ENCODE results near the gene SMAGP. TPM values are rescaled to one million over a fixed set of nuclear protein-coding genes. Genes with fewer than 3 reads are reported as not detected.

Gene SMAGP
- polyA plus RNA-seq, 6 donors from 2014 or later, result 26.8 to 55.3 (median 41.1) TPM

DNA sequence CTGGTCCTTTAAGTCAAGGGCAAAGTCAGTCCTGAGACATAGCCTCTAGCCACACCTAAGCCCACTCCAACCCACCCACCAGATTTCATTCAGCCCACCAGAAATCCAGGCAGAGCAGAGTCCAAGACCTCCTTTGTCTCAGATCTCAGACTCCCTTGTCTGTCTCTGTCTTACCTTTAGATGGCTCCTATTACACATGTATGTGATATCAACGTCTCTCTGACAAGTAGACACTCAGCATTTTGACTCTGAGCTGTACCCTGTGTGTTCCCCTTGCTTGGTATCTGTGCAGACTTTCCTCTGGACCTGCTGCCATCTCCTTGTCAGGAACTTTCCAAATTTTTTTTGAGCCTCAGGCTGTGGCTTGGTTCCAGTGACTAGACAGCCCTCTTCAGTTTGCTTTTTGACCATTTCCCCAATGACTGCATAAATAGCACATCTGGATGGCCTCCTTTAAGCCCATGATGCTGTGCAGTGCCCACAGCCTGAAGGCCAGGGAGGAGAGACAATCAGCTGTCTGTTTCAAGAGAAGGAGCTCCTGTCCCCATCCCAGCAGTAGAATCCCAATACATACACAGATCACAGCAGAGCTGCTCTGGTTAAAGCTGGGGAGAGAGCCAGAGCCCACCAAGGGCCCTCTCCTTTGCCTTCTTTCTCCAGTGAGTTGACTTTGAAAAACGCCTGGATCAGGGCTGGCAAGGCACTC, 59.4 kb downstream of the SMAGP start:
- Mint-ChIP-seq H3K27ac (peak overlapping the region in 1 of 6 donors; percentile 59), H3K4me1 (peaks cover 8 to 12% (median 9%) of the 10 kb centered on the region in 3 donors), H3K27me3 (peaks cover 0 to 3% (median 0%) of the 10 kb centered on the region in 3 donors), H3K36me3 (no peaks in the 10 kb centered on the region), H3K4me3 (no peak overlapping the region), H3K9me3 (no peaks in the 10 kb centered on the region)
- no peak for ATAC-seq (ENCODE audit: low read depth in 2 of 2)
- no peak for DNase-seq

- DNase-seq (no peak), ATAC-seq (ENCODE audit: low read depth in 2 of 2) (no peak)
- Mint-ChIP-seq H3K27ac (no peak overlapping the region), H3K4me3 (peak overlapping the region in 1 of 8 donors; percentile 41), H3K27me3 (peaks cover 0 to 3% (median 0%) of the 10 kb centered on the region in 3 donors), H3K36me3 (no peaks in the 10 kb centered on the region), H3K9me3 (no peaks in the 10 kb centered on the region), H3K4me1 (peaks cover 6 to 8% (median 6%) of the 10 kb centered on the region in 3 donors)
Observed at GRCh38 chr12:51209259-51209658, 61.0 kb downstream of the SMAGP start.

DNA sequence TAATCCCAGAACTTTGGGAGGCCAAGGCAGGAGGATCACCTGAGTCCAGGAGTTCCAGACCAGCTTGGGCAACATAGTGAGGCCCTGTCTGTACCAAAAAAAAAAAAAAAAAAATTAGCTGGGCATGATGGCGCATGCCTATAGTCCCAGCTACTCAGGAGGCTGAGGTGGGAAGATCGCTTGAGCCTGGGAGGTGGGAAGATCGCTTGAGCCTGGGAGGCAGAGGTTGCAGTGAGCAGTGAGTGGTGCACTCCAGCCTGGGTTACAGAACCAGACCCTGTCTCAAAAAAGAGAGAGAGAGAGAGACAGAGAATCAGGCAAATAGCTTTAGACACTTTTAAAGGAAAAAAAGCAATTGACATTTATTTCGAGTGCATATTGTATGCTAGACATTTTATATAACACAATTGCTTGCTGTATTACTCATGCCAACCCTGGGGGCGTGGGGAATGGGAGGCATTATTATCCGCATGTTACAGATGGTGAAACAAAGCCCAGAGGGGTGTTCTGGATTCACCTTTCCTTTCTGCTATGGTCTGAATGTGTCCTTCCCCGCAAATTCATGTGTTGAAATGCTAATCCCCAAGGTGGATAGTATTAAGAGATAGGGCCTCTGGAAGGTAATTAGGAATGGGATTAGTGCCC, 62.1 kb downstream of the SMAGP start:
- Mint-ChIP-seq H3K36me3 (peaks cover 0 to 6% of the 10 kb centered on the region in 2 donors), H3K27ac (peak overlapping the region in 2 of 6 donors; percentile 69 to 80), H3K4me3 (no peak overlapping the region), H3K9me3 (no peaks in the 10 kb centered on the region), H3K27me3 (peaks cover 0 to 3% (median 0%) of the 10 kb centered on the region in 3 donors), H3K4me1 (peaks cover 3 to 6% (median 5%) of the 10 kb centered on the region in 3 donors)
- no peak for DNase-seq
- ATAC-seq (ENCODE audit: low read depth in 2 of 2), result no peak

- Mint-ChIP-seq H3K4me1 (peaks cover 0 to 5% (median 2%) of the 10 kb centered on the region in 3 donors), H3K27me3 (peaks cover 0 to 3% (median 0%) of the 10 kb centered on the region in 3 donors), H3K27ac (no peak overlapping the region), H3K4me3 (no peak overlapping the region), H3K36me3 (peaks cover 0 to 6% of the 10 kb centered on the region in 2 donors), H3K9me3 (no peaks in the 10 kb centered on the region)
- no peak for ATAC-seq (ENCODE audit: low read depth in 2 of 2)
- no peak for DNase-seq
Observed at GRCh38 chr12:51205350-51205749, 64.9 kb downstream of the SMAGP start.

GRCh38 chr12:51202718-51203117, 67.5 kb downstream of the SMAGP start:
- Mint-ChIP-seq H3K4me3 (no peak overlapping the region), H3K4me1 (no peaks in the 10 kb centered on the region), H3K9me3 (no peaks in the 10 kb centered on the region), H3K27me3 (no peaks in the 10 kb centered on the region), H3K36me3 (peaks cover 0 to 6% of the 10 kb centered on the region in 2 donors), H3K27ac (peak overlapping the region in 1 of 6 donors; percentile 57)
- ATAC-seq (ENCODE audit: low read depth in 2 of 2) (no peak), DNase-seq (no peak)

- Mint-ChIP-seq H3K27me3 (no peaks in the 10 kb centered on the region), H3K4me1 (no peaks in the 10 kb centered on the region), H3K9me3 (no peaks in the 10 kb centered on the region), H3K36me3 (peaks cover 0 to 6% of the 10 kb centered on the region in 2 donors), H3K27ac (peak overlapping the region in 1 of 6 donors; percentile 49), H3K4me3 (no peak overlapping the region)
- DNase-seq, result no peak
- no peak for ATAC-seq (ENCODE audit: low read depth in 2 of 2)
Observed at GRCh38 chr12:51200806-51201205, 69.4 kb downstream of the SMAGP start.

- Mint-ChIP-seq H3K27me3 (no peaks in the 10 kb centered on the region), H3K36me3 (peaks cover 0 to 6% of the 10 kb centered on the region in 2 donors), H3K4me1 (no peaks in the 10 kb centered on the region), H3K4me3 (no peak overlapping the region), H3K9me3 (no peaks in the 10 kb centered on the region), H3K27ac (peak overlapping the region in 1 of 6 donors; percentile 60)
- DNase-seq (no peak), ATAC-seq (ENCODE audit: low read depth in 2 of 2) (no peak)
Observed at GRCh38 chr12:51200156-51200555, 70.1 kb downstream of the SMAGP start.

GRCh38 chr12:51199366-51199945, 70.8 kb downstream of the SMAGP start:
- Mint-ChIP-seq H3K4me3 (no peak overlapping the region), H3K4me1 (no peaks in the 10 kb centered on the region), H3K9me3 (no peaks in the 10 kb centered on the region), H3K27me3 (no peaks in the 10 kb centered on the region), H3K27ac (peak overlapping the region in 2 of 6 donors; percentile 58 to 60), H3K36me3 (peaks cover 0 to 6% of the 10 kb centered on the region in 2 donors)
- DNase-seq (no peak), ATAC-seq (ENCODE audit: low read depth in 2 of 2) (no peak)

GRCh38 chr12:51198568-51199365, 71.4 kb downstream of the SMAGP start:
- Mint-ChIP-seq H3K4me1 (no peaks in the 10 kb centered on the region), H3K27me3 (no peaks in the 10 kb centered on the region), H3K36me3 (peaks cover 0 to 5% of the 10 kb centered on the region in 2 donors), H3K9me3 (no peaks in the 10 kb centered on the region), H3K4me3 (no peak overlapping the region), H3K27ac (no peak overlapping the region)
- no peak for ATAC-seq (ENCODE audit: low read depth in 2 of 2)
- DNase-seq, result no peak

- Mint-ChIP-seq H3K27ac (peak overlapping the region in 1 of 6 donors; percentile 20), H3K9me3 (no peaks in the 10 kb centered on the region), H3K36me3 (no peaks in the 10 kb centered on the region), H3K27me3 (no peaks in the 10 kb centered on the region), H3K4me3 (peak overlapping the region in 1 of 8 donors; percentile 35), H3K4me1 (no peaks in the 10 kb centered on the region)
- ATAC-seq (ENCODE audit: low read depth in 2 of 2) (no peak), DNase-seq (no peak)
Observed at GRCh38 chr12:51197736-51198567, 72.3 kb downstream of the SMAGP start.

GRCh38 chr12:51196547-51196946, 73.7 kb downstream of the SMAGP start:
- H3K4me1 Mint-ChIP-seq, result no peaks in the 10 kb centered on the region
- H3K27me3 Mint-ChIP-seq, result no peaks in the 10 kb centered on the region

GRCh38 chr12:51195841-51196240, 74.4 kb downstream of the SMAGP start:
- ATAC-seq (ENCODE audit: low read depth in 2 of 2) (no peak), DNase-seq (no peak)
- H3K4me3 Mint-ChIP-seq, result no peak overlapping the region
- no peaks in the 10 kb centered on the region for H3K4me1 Mint-ChIP-seq
- H3K27ac Mint-ChIP-seq, result no peak overlapping the region
- no peaks in the 10 kb centered on the region for H3K27me3 Mint-ChIP-seq
- no peaks in the 10 kb centered on the region for H3K9me3 Mint-ChIP-seq
- H3K36me3 Mint-ChIP-seq, result peaks cover 6 to 10% of the 10 kb centered on the region in 2 donors

More at GRCh38 chr12:51196547-51196946, 73.7 kb downstream of the SMAGP start:
- H3K36me3 Mint-ChIP-seq, result peaks cover 6 to 10% of the 10 kb centered on the region in 2 donors
- ATAC-seq (ENCODE audit: low read depth in 2 of 2), result no peak
- no peak overlapping the region for H3K27ac Mint-ChIP-seq
- no peak for DNase-seq
- no peaks in the 10 kb centered on the region for H3K9me3 Mint-ChIP-seq
- H3K4me3 Mint-ChIP-seq, result no peak overlapping the region

Measured in naive B cell (primary cell).